ENCODE data around the gene CFAP45. TPM values are rescaled to one million over a fixed set of nuclear protein-coding genes. Genes with fewer than 3 reads are reported as not detected.

CFAP45 gene
- polyA plus RNA-seq, 3 donors from 2014 or later, result 0.36 TPM; not detected in 2

GRCh38 chr1:159851407-159851806 is 48.6 kb downstream of the CFAP45 start:
- no peak overlapping the region for H3K4me3 Mint-ChIP-seq
- peak overlapping the region in 2 of 6 donors; percentile 43 to 60 for H3K27ac Mint-ChIP-seq
- DNase-seq, result no peak

GRCh38 chr1:159849626-159850366 is 50.2 kb downstream of the CFAP45 start:
- H3K9me3 Mint-ChIP-seq, result no peaks in the 10 kb centered on the region
- DNase-seq, result no peak
- H3K27ac Mint-ChIP-seq, result no peak overlapping the region
- peaks cover 0 to 6% (median 4%) of the 10 kb centered on the region in 3 donors for H3K27me3 Mint-ChIP-seq (ENCODE audit: low read depth in 3 of 3)
- no peak overlapping the region for H3K4me3 Mint-ChIP-seq
- peaks cover 10 to 13% of the 10 kb centered on the region in 2 donors for H3K4me1 Mint-ChIP-seq
- H3K36me3 Mint-ChIP-seq, result peaks cover 0 to 10% (median 0%) of the 10 kb centered on the region in 3 donors

More at GRCh38 chr1:159851407-159851806, 48.6 kb downstream of the CFAP45 start:
- Mint-ChIP-seq H3K9me3 (no peaks in the 10 kb centered on the region), H3K27me3 (ENCODE audit: low read depth in 3 of 3) (peaks cover 0 to 5% (median 4%) of the 10 kb centered on the region in 3 donors), H3K4me1 (peaks cover 16 to 20% of the 10 kb centered on the region in 2 donors), H3K36me3 (peaks cover 0 to 8% (median 0%) of the 10 kb centered on the region in 3 donors)

GRCh38 chr1:159848326-159848725 is 51.6 kb downstream of the CFAP45 start:
- H3K4me3 Mint-ChIP-seq, result no peak overlapping the region
- H3K27me3 Mint-ChIP-seq (ENCODE audit: low read depth in 3 of 3), result peaks cover 0 to 6% (median 4%) of the 10 kb centered on the region in 3 donors
- peak overlapping the region in 1 of 6 donors; percentile 61 for H3K27ac Mint-ChIP-seq
- no peaks in the 10 kb centered on the region for H3K9me3 Mint-ChIP-seq
- peaks cover 2 to 4% of the 10 kb centered on the region in 2 donors for H3K4me1 Mint-ChIP-seq
- H3K36me3 Mint-ChIP-seq, result peaks cover 0 to 15% (median 0%) of the 10 kb centered on the region in 3 donors
- no peak for DNase-seq

- no peak for DNase-seq
- Mint-ChIP-seq H3K4me1 (peaks cover 0 to under 1% of the 10 kb centered on the region in 2 donors), H3K4me3 (no peak overlapping the region), H3K36me3 (peaks cover 0 to 16% (median 0%) of the 10 kb centered on the region in 3 donors), H3K27ac (no peak overlapping the region), H3K27me3 (ENCODE audit: low read depth in 3 of 3) (peaks cover 2 to 6% (median 4%) of the 10 kb centered on the region in 3 donors), H3K9me3 (no peaks in the 10 kb centered on the region)
Observed at GRCh38 chr1:159847231-159847630, 52.7 kb downstream of the CFAP45 start.

GRCh38 chr1:159845751-159846629 is 54.0 kb downstream of the CFAP45 start:
- H3K4me3 Mint-ChIP-seq, result no peak overlapping the region
- DNase-seq, result no peak
- H3K27me3 Mint-ChIP-seq (ENCODE audit: low read depth in 3 of 3), result peaks cover 3 to 6% (median 4%) of the 10 kb centered on the region in 3 donors
- H3K4me1 Mint-ChIP-seq, result peaks cover 0 to 4% of the 10 kb centered on the region in 2 donors
- H3K27ac Mint-ChIP-seq, result peak overlapping the region in 1 of 6 donors; percentile 24
- no peaks in the 10 kb centered on the region for H3K9me3 Mint-ChIP-seq
- H3K36me3 Mint-ChIP-seq, result peaks cover 0 to 24% (median 5%) of the 10 kb centered on the region in 3 donors

- Mint-ChIP-seq H3K27ac (no peak overlapping the region), H3K36me3 (peaks cover 0 to 26% (median 10%) of the 10 kb centered on the region in 3 donors), H3K27me3 (ENCODE audit: low read depth in 3 of 3) (peaks cover 3 to 4% (median 4%) of the 10 kb centered on the region in 3 donors), H3K4me3 (no peak overlapping the region), H3K4me1 (peaks cover 0 to 4% of the 10 kb centered on the region in 2 donors), H3K9me3 (no peaks in the 10 kb centered on the region)
- no peak for DNase-seq
Observed at GRCh38 chr1:159843459-159843858, 56.5 kb downstream of the CFAP45 start.

GRCh38 chr1:159841749-159842148 is 58.2 kb downstream of the CFAP45 start:
- no peak for DNase-seq
- no peak overlapping the region for H3K4me3 Mint-ChIP-seq
- no peaks in the 10 kb centered on the region for H3K9me3 Mint-ChIP-seq
- peaks cover 2 to 30% (median 17%) of the 10 kb centered on the region in 3 donors for H3K36me3 Mint-ChIP-seq
- H3K27me3 Mint-ChIP-seq (ENCODE audit: low read depth in 3 of 3), result peaks cover 0 to 4% (median 3%) of the 10 kb centered on the region in 3 donors
- H3K4me1 Mint-ChIP-seq, result peaks cover 0 to 4% of the 10 kb centered on the region in 2 donors
- H3K27ac Mint-ChIP-seq, result no peak overlapping the region

- Mint-ChIP-seq H3K4me3 (no peak overlapping the region), H3K4me1 (peaks cover 0 to 4% of the 10 kb centered on the region in 2 donors), H3K27ac (no peak overlapping the region), H3K36me3 (peaks cover 17 to 41% (median 40%) of the 10 kb centered on the region in 3 donors), H3K9me3 (peaks cover 0 to 1% (median 0%) of the 10 kb centered on the region in 6 donors), H3K27me3 (ENCODE audit: low read depth in 3 of 3) (peaks cover 0 to 6% (median 2%) of the 10 kb centered on the region in 3 donors)
- DNase-seq, result no peak
Observed at GRCh38 chr1:159839116-159839849, 60.7 kb downstream of the CFAP45 start.

- Mint-ChIP-seq H3K4me3 (no peak overlapping the region), H3K27ac (no peak overlapping the region), H3K27me3 (ENCODE audit: low read depth in 3 of 3) (peaks cover 0 to 7% (median 2%) of the 10 kb centered on the region in 3 donors), H3K9me3 (peaks cover 0 to 1% (median 0%) of the 10 kb centered on the region in 6 donors), H3K36me3 (peaks cover 19 to 44% (median 42%) of the 10 kb centered on the region in 3 donors), H3K4me1 (peaks cover 0 to 4% of the 10 kb centered on the region in 2 donors)
- no peak for DNase-seq
Observed at GRCh38 chr1:159838715-159839114, 61.2 kb downstream of the CFAP45 start.

GRCh38 chr1:159835862-159836525 is 64.0 kb downstream of the CFAP45 start:
- DNase-seq, result no peak
- peaks cover 0 to 1% (median 0%) of the 10 kb centered on the region in 6 donors for H3K9me3 Mint-ChIP-seq
- no peak overlapping the region for H3K4me3 Mint-ChIP-seq
- peaks cover under 1 to 1% of the 10 kb centered on the region in 2 donors for H3K4me1 Mint-ChIP-seq
- no peak overlapping the region for H3K27ac Mint-ChIP-seq
- peaks cover 0 to 5% (median 5%) of the 10 kb centered on the region in 3 donors for H3K27me3 Mint-ChIP-seq (ENCODE audit: low read depth in 3 of 3)
- peaks cover 33 to 54% (median 50%) of the 10 kb centered on the region in 3 donors for H3K36me3 Mint-ChIP-seq

- Mint-ChIP-seq H3K27me3 (ENCODE audit: low read depth in 3 of 3) (peaks cover 0 to 5% (median 5%) of the 10 kb centered on the region in 3 donors), H3K9me3 (peaks cover 0 to 2% (median 0%) of the 10 kb centered on the region in 6 donors), H3K36me3 (peaks cover 37 to 56% (median 55%) of the 10 kb centered on the region in 3 donors), H3K4me1 (peaks cover 5 to 7% of the 10 kb centered on the region in 2 donors), H3K27ac (peak overlapping the region in 1 of 6 donors; percentile 32), H3K4me3 (no peak overlapping the region)
- DNase-seq, result no peak
Observed at GRCh38 chr1:159835356-159835755, 64.6 kb downstream of the CFAP45 start.

GRCh38 chr1:159832309-159832708 is 67.7 kb downstream of the CFAP45 start:
- Mint-ChIP-seq H3K36me3 (peaks cover 51 to 62% (median 55%) of the 10 kb centered on the region in 3 donors), H3K27ac (no peak overlapping the region), H3K9me3 (peaks cover 5 to 31% (median 19%) of the 10 kb centered on the region in 6 donors), H3K4me1 (peaks cover 32 to 36% of the 10 kb centered on the region in 2 donors), H3K4me3 (no peak overlapping the region), H3K27me3 (ENCODE audit: low read depth in 3 of 3) (peaks cover 0 to 22% (median 21%) of the 10 kb centered on the region in 3 donors)
- no peak for DNase-seq
